ENCODE results near the gene PDE3A. TPM values are rescaled to one million over a fixed set of nuclear protein-coding genes. Genes with fewer than 3 reads are reported as not detected.

The PDE3A gene
- total and polyA plus RNA-seq, 10 of the 15 experiments (the other 5 are each of a cell fraction or from before 2014, with no cell fraction given), result 0.01 to 2.6 (median 1.5) TPM

DNA sequence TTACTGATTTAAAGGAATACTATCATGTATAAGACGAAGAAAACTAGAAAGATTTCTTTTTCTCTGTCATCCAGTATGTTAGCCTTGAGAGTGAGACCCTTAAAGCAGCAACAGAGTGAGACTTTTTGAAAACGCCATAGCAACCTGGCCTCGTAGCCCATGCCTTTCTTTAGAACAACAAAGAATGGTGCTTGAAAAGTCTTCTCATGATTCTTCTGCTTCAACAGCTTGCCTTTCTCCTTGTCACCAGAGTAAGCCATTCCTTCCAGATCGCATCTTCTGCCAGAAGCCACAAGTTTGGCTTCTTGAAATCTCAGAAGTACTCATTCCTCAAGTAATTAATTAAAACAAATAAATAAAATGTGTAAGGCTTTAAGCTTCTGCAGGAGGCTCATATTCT is 109.3 kb downstream of the PDE3A start (continued):
- no peak for TF ChIP-seq CEBPZ (IDR thresholded peaks at IDR 0.05; ENCODE audit: low read depth, low read length)

GRCh38 chr12:20482491-20483054 is 114.2 kb downstream of the PDE3A start:
- H2AFZ ChIP-seq (ENCODE audit: control insufficient read depth, low read depth, low read length), result no peak overlapping the region
- no peak overlapping the region for H3K9ac ChIP-seq (ENCODE audit: control insufficient read depth, insufficient read depth, low read length)
- DNase-seq (ENCODE audit: low read depth, low spot score), result no peak
- no peak overlapping the region for H3K27ac ChIP-seq (ENCODE audit: control insufficient read depth, insufficient read depth)
- BruUV-seq (replicated peaks), result no TSS peak
- no peaks in the 10 kb centered on the region for H3K36me3 ChIP-seq (ENCODE audit: control insufficient read depth in 2 of 2, insufficient read depth in 2 of 2, low read length in 1 of 2)
- no peaks in the 10 kb centered on the region for H3K4me1 ChIP-seq (ENCODE audit: control insufficient read depth, insufficient read depth, low read length)
- FAIRE-seq, result no peak
- no peaks in the 10 kb centered on the region for H4K20me1 ChIP-seq (ENCODE audit: control insufficient read depth, insufficient read depth)
- no peaks in the 10 kb centered on the region for H3K27me3 ChIP-seq (replicated peaks in 1 of 2; ENCODE audit: control insufficient read depth in 2 of 2, insufficient read depth in 2 of 2, low read length in 1 of 2)
- no peaks in the 10 kb centered on the region for H3K79me2 ChIP-seq (ENCODE audit: control insufficient read depth, insufficient read depth, low read length)
- ChIA-PET SMC1A (ENCODE audit: uncharacterized antibody, unreplicated experiment) (no interaction called here), CTCF (interaction anchor here (0.7 kb wide), 2 partner anchors 18 to 601 kb away, joined by 3 read pairs; no protein-coding TSS in a partner anchor), RAD21 (ENCODE audit: unreplicated experiment) (no interaction called here), POLR2A (no interaction called here)
- TF ChIP-seq SUPT20H (IDR thresholded peaks at IDR 0.05; ENCODE audit: borderline replicate concordance, control insufficient read depth, low read depth, low read length), result no peak
- no peak for TF ChIP-seq ZBED1 (IDR thresholded peaks at IDR 0.05; ENCODE audit: borderline replicate concordance)
- TF ChIP-seq IKZF1 (conservative IDR thresholded peaks at IDR 0.05), result no peak
- no peak for TF ChIP-seq BRCA1 (IDR thresholded peaks at IDR 0.05; ENCODE audit: low read depth, low read length)
- no peak for TF ChIP-seq SREBF2 (IDR thresholded peaks at IDR 0.05; ENCODE audit: low read length)
- TF ChIP-seq ZNF384 (IDR thresholded peaks at IDR 0.05; ENCODE audit: borderline replicate concordance, low read depth, low read length), result no peak
- no peak for TF ChIP-seq ZZZ3 (IDR thresholded peaks at IDR 0.05; ENCODE audit: control insufficient read depth, insufficient read length, low read depth)
- TF ChIP-seq BACH1 (IDR thresholded peaks at IDR 0.05; ENCODE audit: borderline replicate concordance), result no peak
- no peak for TF ChIP-seq KDM1A (IDR thresholded peaks at IDR 0.05; ENCODE audit: borderline replicate concordance)
- TF ChIP-seq POLR2AphosphoS5 (IDR thresholded peaks at IDR 0.05; ENCODE audit: low read length), result no peak
- no peak for TF ChIP-seq KAT2A (conservative IDR thresholded peaks at IDR 0.05; ENCODE audit: control insufficient read depth, low read depth, low read length)
- no peak for TF ChIP-seq BCLAF1 (IDR thresholded peaks at IDR 0.05)
- intact Hi-C loops (cut with micrococcal nuclease; ENCODE audit: unreplicated experiment) (no loop called here), in situ Hi-C loops (cut with MboI) (no loop called here)
- ATAC-seq, result no peak
- H3K4me2 ChIP-seq (ENCODE audit: control insufficient read depth, insufficient read depth), result no peak overlapping the region
- WGBS (ENCODE audit: insufficient coverage, insufficient replicate concordance, low lambda C conversion rate, missing lambda C conversion rate), result 5% methylated on average over 2 of the region's 2 CpGs
- H3K4me3 ChIP-seq, result no peak overlapping the region
- no peaks in the 10 kb centered on the region for H3K9me3 ChIP-seq (replicated peaks; ENCODE audit: control insufficient read depth, insufficient read depth, low read length)
